ENCODE results near the gene ZNF438.

Gene ZNF438

GRCh38 chr10:30816820-30817171 is 214.9 kb downstream of the ZNF438 start:
- TF ChIP-seq REST (IDR thresholded peaks at IDR 0.05; ENCODE audit: insufficient read depth in 1 of 2, low read depth in 2 of 2, low read length in 2 of 2) (no peak), SIN3A (IDR thresholded peaks at IDR 0.05; ENCODE audit: borderline replicate concordance, insufficient read depth, low read length) (no peak), FOXP2 (optimal IDR thresholded peaks at IDR 0.05; ENCODE audit: borderline replicate concordance, extremely low read depth, extremely low read length, insufficient read depth) (no peak)

- TF ChIP-seq FOXP2 (optimal IDR thresholded peaks at IDR 0.05; ENCODE audit: borderline replicate concordance, extremely low read depth, extremely low read length, insufficient read depth) (no peak), REST (IDR thresholded peaks at IDR 0.05; ENCODE audit: insufficient read depth in 1 of 2, low read depth in 2 of 2, low read length in 2 of 2) (no peak), SIN3A (IDR thresholded peaks at IDR 0.05; ENCODE audit: borderline replicate concordance, insufficient read depth, low read length) (no peak), POLR2AphosphoS5 (IDR thresholded peaks at IDR 0.05; ENCODE audit: low read depth, low read length) (no peak), TAF1 (IDR thresholded peaks at IDR 0.05; ENCODE audit: borderline replicate concordance, insufficient read depth, low read length) (no peak)
Measured at GRCh38 chr10:30816159-30816819, 215.4 kb downstream of the ZNF438 start.

- TF ChIP-seq SIN3A (IDR thresholded peaks at IDR 0.05; ENCODE audit: borderline replicate concordance, insufficient read depth, low read length) (no peak), POLR2AphosphoS5 (IDR thresholded peaks at IDR 0.05; ENCODE audit: low read depth, low read length) (no peak), TAF1 (IDR thresholded peaks at IDR 0.05; ENCODE audit: borderline replicate concordance, insufficient read depth, low read length) (no peak), REST (IDR thresholded peaks at IDR 0.05; ENCODE audit: insufficient read depth in 1 of 2, low read depth in 2 of 2, low read length in 2 of 2) (no peak), FOXP2 (optimal IDR thresholded peaks at IDR 0.05; ENCODE audit: borderline replicate concordance, extremely low read depth, extremely low read length, insufficient read depth) (no peak)
Measured at GRCh38 chr10:30813872-30814481, 217.7 kb downstream of the ZNF438 start.

- TF ChIP-seq TAF1 (IDR thresholded peaks at IDR 0.05; ENCODE audit: borderline replicate concordance, insufficient read depth, low read length) (no peak), FOXP2 (optimal IDR thresholded peaks at IDR 0.05; ENCODE audit: borderline replicate concordance, extremely low read depth, extremely low read length, insufficient read depth) (no peak), POLR2AphosphoS5 (IDR thresholded peaks at IDR 0.05; ENCODE audit: low read depth, low read length) (no peak), REST (IDR thresholded peaks at IDR 0.05; ENCODE audit: insufficient read depth in 1 of 2, low read depth in 2 of 2, low read length in 2 of 2) (no peak), SIN3A (IDR thresholded peaks at IDR 0.05; ENCODE audit: borderline replicate concordance, insufficient read depth, low read length) (no peak)
Measured at GRCh38 chr10:30812018-30812851, 219.4 kb downstream of the ZNF438 start.
